Measurements from ENCODE around the gene ERCC6L2. TPM values are rescaled to one million over a fixed set of nuclear protein-coding genes. Genes with fewer than 3 reads are reported as not detected.

The ERCC6L2 gene
- total and polyA plus RNA-seq, 2 of the 4 experiments (the other 2 are of a cell fraction) = 13.0 to 67.6 TPM

GRCh38 chr9:95966306-95966705, 90.8 kb downstream of the ERCC6L2 start:
- no peak overlapping the region for H2BK15ac ChIP-seq (ENCODE audit: low read depth, low read length)
- H2AK5ac ChIP-seq (ENCODE audit: low read depth, low read length) = no peak overlapping the region
- H4K20me1 ChIP-seq (ENCODE audit: insufficient read depth, low read length) = no peaks in the 10 kb centered on the region
- in situ Hi-C loops (cut with MboI; ENCODE audit: low sequenced_read_pairs) (no loop called here), dilution Hi-C loops (cut with HindIII; ENCODE audit: low sequenced_read_pairs, unreplicated experiment) (no loop called here), intact Hi-C loops (cut with micrococcal nuclease) (no loop called here)
- no peaks in the 10 kb centered on the region for H3K27me3 ChIP-seq (ENCODE audit: control insufficient read depth, insufficient read depth, low read length)
- H2AK9ac ChIP-seq (replicated peaks; ENCODE audit: low read depth, low read length, poor library complexity) = no peak overlapping the region
- no peak overlapping the region for H2BK5ac ChIP-seq (ENCODE audit: low read depth, low read length, poor library complexity, severe bottlenecking)
- no peak overlapping the region for H2BK120ac ChIP-seq (ENCODE audit: low read depth, low read length)
- ATAC-seq (ENCODE audit: low read depth) (peak; percentile 60), DNase-seq (no peak)
- no peak overlapping the region for H2BK20ac ChIP-seq (ENCODE audit: low read depth, low read length)
- no peaks in the 10 kb centered on the region for H3K36me3 ChIP-seq (ENCODE audit: control insufficient read depth, insufficient read depth, low read length)
- no peak overlapping the region for H3K14ac ChIP-seq (replicated peaks; ENCODE audit: low read depth, low read length)
- TF ChIP-seq USF2 (IDR thresholded peaks at IDR 0.05; ENCODE audit: low read depth, low read length) (no peak), BHLHE40 (IDR thresholded peaks at IDR 0.05; ENCODE audit: low read depth, low read length) (no peak), SMC3 (IDR thresholded peaks at IDR 0.05; ENCODE audit: low read depth, low read length) (no peak), POLR2A (IDR thresholded peaks at IDR 0.05; ENCODE audit: low read depth, low read length) (no peak), MXI1 (IDR thresholded peaks at IDR 0.05; ENCODE audit: borderline replicate concordance, low read depth, low read length) (no peak), RFX5 (IDR thresholded peaks at IDR 0.05; ENCODE audit: low read depth, low read length) (no peak), FOS (IDR thresholded peaks at IDR 0.05; ENCODE audit: low read depth, low read length) (no peak), CTCF (conservative IDR thresholded peaks at IDR 0.05; ENCODE audit: low read depth, low read length) (no peak), RAD21 (IDR thresholded peaks at IDR 0.05; ENCODE audit: low read length) (no peak), MAFK (IDR thresholded peaks at IDR 0.05; ENCODE audit: low read depth, low read length) (no peak), NFE2L2 (IDR thresholded peaks at IDR 0.05; ENCODE audit: low read depth, low read length) (no peak), ELK1 (IDR thresholded peaks at IDR 0.05; ENCODE audit: borderline replicate concordance, low read depth, low read length) (no peak), CHD1 (IDR thresholded peaks at IDR 0.05; ENCODE audit: low read depth, low read length) (no peak), MAZ (IDR thresholded peaks at IDR 0.05; ENCODE audit: borderline replicate concordance, low read depth, low read length) (no peak), CEBPB (IDR thresholded peaks at IDR 0.05; ENCODE audit: low read depth, low read length) (no peak), RCOR1 (IDR thresholded peaks at IDR 0.05; ENCODE audit: insufficient replicate concordance, low read length) (no peak)
- H4K8ac ChIP-seq (ENCODE audit: low read depth in 2 of 2, low read length in 2 of 2) = no peak overlapping the region
- H3K79me1 ChIP-seq (ENCODE audit: low read depth in 1 of 2, low read length in 2 of 2) = no peaks in the 10 kb centered on the region
- H3K4me3 ChIP-seq (ENCODE audit: insufficient read depth, low read depth, low read length) = no peak overlapping the region
- no peak overlapping the region for H4K5ac ChIP-seq (ENCODE audit: low read depth, low read length)
- POLR2A ChIA-PET (ENCODE audit: unreplicated experiment) = no interaction called here
- no peak overlapping the region for H3K56ac ChIP-seq (ENCODE audit: extremely low read depth, insufficient read depth, low read length)
- no peaks in the 10 kb centered on the region for H3K9me3 ChIP-seq (ENCODE audit: control insufficient read depth, insufficient read depth, low read length)
- H3K4me2 ChIP-seq (ENCODE audit: low read depth, low read length) = no peak overlapping the region
- H3K4ac ChIP-seq (ENCODE audit: low read depth, low read length) = no peak overlapping the region
- no CpG with 5 or more reads among the region's 2 CpGs for WGBS, 2 experiments (ENCODE audit: extremely low coverage in 2 of 2, insufficient read length in 1 of 2)
- no peak overlapping the region for H3K18ac ChIP-seq (ENCODE audit: low read depth, low read length)
- no peaks in the 10 kb centered on the region for H3K4me1 ChIP-seq (ENCODE audit: control insufficient read depth, insufficient read depth, low read length)
- H2AFZ ChIP-seq (replicated peaks; ENCODE audit: low read length, poor library complexity) = no peak overlapping the region
- CTCF ChIA-PET = no interaction called here
- no peak overlapping the region for H3K23ac ChIP-seq (ENCODE audit: low read depth, low read length)
- no peak overlapping the region for H3K9ac ChIP-seq (ENCODE audit: low read depth, low read length)
- BruUV-seq (replicated peaks) = no TSS peak
- H3K27ac ChIP-seq (ENCODE audit: insufficient read depth, low read length) = no peak overlapping the region
- no peaks in the 10 kb centered on the region for H3K9me1 ChIP-seq (ENCODE audit: insufficient read depth, low read length)
- H4K91ac ChIP-seq (ENCODE audit: insufficient read depth, low read depth, low read length) = no peak overlapping the region
